GM23338 (cell line): ENCODE results near the gene CDH15. TPM values are rescaled to one million over a fixed set of nuclear protein-coding genes. Genes with fewer than 3 reads are reported as not detected.
A peak's percentile ranks its signal among the peaks of the same experiment; 100 is the strongest.
"Not testable (repeated sequence)": the region's sequence is repeated elsewhere in the genome, so short reads cannot be mapped to it uniquely, and the experiment has no call there.

ENCODE experiments used
- ATAC-seq: fragments of 200-7000 bp; cut with Tn5 transposase; 3 replicates; pipeline ENCODE4 v1.9.1; 2020
- DNase-seq: peaks from one replicate; pipeline ENCODE4 v3.0.0-alpha.2; 2015; ENCODE audit warnings: low spot score
- H2AFZ ChIP-seq: fragments of 200-600 bp; sonication (generic); 2 replicates; pipeline ENCODE4 v1.8.0; 2016; ENCODE audit warnings: antibody characterized with exemption, mild to moderate bottlenecking, moderate library complexity
- H3F3A ChIP-seq: fragments of 200-600 bp; sonication (generic); replicated peaks from 2 replicates; pipeline ENCODE4 v1.8.0; 2017; ENCODE audit warnings: antibody characterized with exemption, mixed run types, low read depth
- H3K27ac ChIP-seq: fragments of 200-600 bp; sonication (generic); 2 replicates; pipeline ENCODE4 v1.6.1; 2016; ENCODE audit warnings: low read depth
- H3K27me3 ChIP-seq: fragments of 200-600 bp; sonication (generic); 2 replicates; pipeline ENCODE4 v1.8.0; 2016; ENCODE audit warnings: mild to moderate bottlenecking, mixed run types, moderate library complexity; ENCODE audit not compliant: insufficient read depth
- H3K36me3 ChIP-seq: fragments of 200-600 bp; sonication (generic); 2 replicates; pipeline ENCODE4 v1.8.0; 2016; ENCODE audit warnings: mild to moderate bottlenecking; ENCODE audit not compliant: insufficient read depth
- H3K4me1 ChIP-seq: fragments of 200-600 bp; sonication (generic); 2 replicates; pipeline ENCODE4 v1.8.0; 2016; ENCODE audit warnings: mild to moderate bottlenecking, moderate library complexity; ENCODE audit not compliant: insufficient read depth
- H3K4me2 ChIP-seq: fragments of 200-600 bp; sonication (generic); 2 replicates; pipeline ENCODE4 v1.7.1; 2017; ENCODE audit warnings: mixed run types
- H3K4me3 ChIP-seq: fragments of 200-600 bp; sonication (generic); 2 replicates; pipeline ENCODE4 v1.6.1; 2016; ENCODE audit warnings: mixed run types
- H3K79me2 ChIP-seq: fragments of 200-600 bp; sonication (generic); replicated peaks from 2 replicates; pipeline ENCODE4 v1.8.0; 2017; ENCODE audit warnings: mild to moderate bottlenecking; ENCODE audit not compliant: insufficient read depth
- H3K9me2 ChIP-seq: fragments of 200-600 bp; sonication (generic); 2 replicates; pipeline ENCODE4 v1.8.0; 2017; ENCODE audit not compliant: insufficient read depth
- H4K20me1 ChIP-seq: fragments of 200-600 bp; sonication (generic); replicated peaks from 2 replicates; pipeline ENCODE4 v1.8.0; 2017; ENCODE audit warnings: mild to moderate bottlenecking; ENCODE audit not compliant: insufficient read depth
- H3K27ac Mint-ChIP-seq: 2 replicates; pipeline ENCODE4 v1.8.0; 2020; ENCODE audit warnings: inconsistent platforms, mild to moderate bottlenecking, moderate library complexity, mixed read lengths
- H3K27me3 Mint-ChIP-seq: 3 replicates; pipeline ENCODE4 v1.8.0; 2022; ENCODE audit warnings: low read depth, mild to moderate bottlenecking, moderate library complexity, mixed read lengths, inconsistent platforms; ENCODE audit not compliant: insufficient read depth, poor library complexity
- H3K36me3 Mint-ChIP-seq: 3 replicates; pipeline ENCODE4 v1.8.0; 2021; ENCODE audit warnings: low read depth, mild to moderate bottlenecking, inconsistent platforms, moderate library complexity, mixed read lengths
- H3K4me1 Mint-ChIP-seq: 3 replicates; pipeline ENCODE4 v1.8.0; 2020; ENCODE audit warnings: mild to moderate bottlenecking, inconsistent platforms, mixed read lengths
- H3K4me3 Mint-ChIP-seq: 3 replicates; pipeline ENCODE4 v1.8.0; 2021; ENCODE audit warnings: moderate library complexity, mild to moderate bottlenecking, inconsistent platforms, mixed read lengths
- H3K9me3 Mint-ChIP-seq: 3 replicates; pipeline ENCODE4 v1.8.0; 2020; ENCODE audit warnings: moderate library complexity, mild to moderate bottlenecking, inconsistent platforms, mixed read lengths
- EZH2 ChIP-seq: fragments of 200-600 bp; sonication (generic); IDR thresholded peaks from one replicate; pipeline ENCODE4 v1.8.0; 2017; ENCODE audit warnings: antibody characterized with exemption, mild to moderate bottlenecking, low read depth; ENCODE audit not compliant: unreplicated experiment
- EZH2phosphoT487 ChIP-seq: fragments of 200-600 bp; sonication (generic); IDR thresholded peaks from one replicate; pipeline ENCODE4 v1.8.1; 2018; ENCODE audit warnings: antibody characterized with exemption; ENCODE audit not compliant: unreplicated experiment
- JUNB ChIP-seq: IDR thresholded peaks from one replicate; pipeline ENCODE4 v1.6.1; 2016; ENCODE audit warnings: antibody characterized with exemption; ENCODE audit not compliant: unreplicated experiment
- POLR2AphosphoS5 ChIP-seq: IDR thresholded peaks from 2 replicates; pipeline ENCODE4 v1.6.1; 2016; ENCODE audit warnings: antibody characterized with exemption, low read depth
- ZNF331 ChIP-seq: fragments of 250-450 bp; sonication (Bioruptor Pico); IDR thresholded peaks from 2 replicates; pipeline ENCODE4 v1.5.0; 2020; ENCODE audit warnings: low read depth, mild to moderate bottlenecking, moderate library complexity
- polyA plus RNA-seq: library from polyadenylated mRNA; unstranded; fragments of >200 nt; fragmentation: Nextera tagmentation; extraction: Ambion mirVana; gene quantifications from 2 replicates; pipeline ENCODE4 v1.2.1, GENCODE V29; 2016
- total RNA-seq: library from RNA; depleted of rRNA; stranded (reverse); fragments of >200 nt; shearing (Covaris generic); gene quantifications from 2 replicates; pipeline ENCODE4 v1.2.3, GENCODE V29; 2014
- TF ChIP-seq, protein P1 (sequence below): fragments of 250-450 bp; sonication (Bioruptor Pico); IDR thresholded peaks from 2 replicates; pipeline ENCODE4 v1.5.0; 2020; ENCODE audit warnings: mild to moderate bottlenecking, moderate library complexity
- TF ChIP-seq, protein P2 (sequence below): IDR thresholded peaks from 2 replicates; pipeline ENCODE4 v1.6.1; 2016; ENCODE audit warnings: antibody characterized with exemption
- TF ChIP-seq, protein P3 (sequence below), 2 experiments: fragments of 200-600 bp in 1 of 2; sonication (generic) in 1 of 2; conservative IDR thresholded peaks; 2 replicates each; pipeline versions ENCODE4 v1.5.1 to v1.6.1; 2016 to 2017; ENCODE audit warnings: antibody characterized with exemption in 2 of 2, low read depth in 2 of 2, mild to moderate bottlenecking in 2 of 2, moderate library complexity in 1 of 2

CDH15 gene
- total and polyA plus RNA-seq, 2 experiments from 2014 or later: 0.61 to 1.0 TPM

DNA sequence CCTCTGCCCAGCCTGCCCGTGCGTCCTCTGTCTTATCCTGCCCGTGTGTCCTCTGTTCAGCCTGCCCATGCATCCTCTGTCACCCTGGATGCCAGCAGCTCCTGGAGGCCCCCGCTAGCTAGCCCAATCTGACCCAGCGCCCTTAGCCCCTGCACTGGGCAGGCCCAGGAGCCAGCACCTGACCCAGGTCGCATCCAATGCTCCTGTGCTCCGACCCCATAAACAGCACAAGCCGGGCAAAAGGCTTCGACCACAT, 13.1 kb downstream of the CDH15 start (continued):
- TF ChIP-seq, protein P1, sequence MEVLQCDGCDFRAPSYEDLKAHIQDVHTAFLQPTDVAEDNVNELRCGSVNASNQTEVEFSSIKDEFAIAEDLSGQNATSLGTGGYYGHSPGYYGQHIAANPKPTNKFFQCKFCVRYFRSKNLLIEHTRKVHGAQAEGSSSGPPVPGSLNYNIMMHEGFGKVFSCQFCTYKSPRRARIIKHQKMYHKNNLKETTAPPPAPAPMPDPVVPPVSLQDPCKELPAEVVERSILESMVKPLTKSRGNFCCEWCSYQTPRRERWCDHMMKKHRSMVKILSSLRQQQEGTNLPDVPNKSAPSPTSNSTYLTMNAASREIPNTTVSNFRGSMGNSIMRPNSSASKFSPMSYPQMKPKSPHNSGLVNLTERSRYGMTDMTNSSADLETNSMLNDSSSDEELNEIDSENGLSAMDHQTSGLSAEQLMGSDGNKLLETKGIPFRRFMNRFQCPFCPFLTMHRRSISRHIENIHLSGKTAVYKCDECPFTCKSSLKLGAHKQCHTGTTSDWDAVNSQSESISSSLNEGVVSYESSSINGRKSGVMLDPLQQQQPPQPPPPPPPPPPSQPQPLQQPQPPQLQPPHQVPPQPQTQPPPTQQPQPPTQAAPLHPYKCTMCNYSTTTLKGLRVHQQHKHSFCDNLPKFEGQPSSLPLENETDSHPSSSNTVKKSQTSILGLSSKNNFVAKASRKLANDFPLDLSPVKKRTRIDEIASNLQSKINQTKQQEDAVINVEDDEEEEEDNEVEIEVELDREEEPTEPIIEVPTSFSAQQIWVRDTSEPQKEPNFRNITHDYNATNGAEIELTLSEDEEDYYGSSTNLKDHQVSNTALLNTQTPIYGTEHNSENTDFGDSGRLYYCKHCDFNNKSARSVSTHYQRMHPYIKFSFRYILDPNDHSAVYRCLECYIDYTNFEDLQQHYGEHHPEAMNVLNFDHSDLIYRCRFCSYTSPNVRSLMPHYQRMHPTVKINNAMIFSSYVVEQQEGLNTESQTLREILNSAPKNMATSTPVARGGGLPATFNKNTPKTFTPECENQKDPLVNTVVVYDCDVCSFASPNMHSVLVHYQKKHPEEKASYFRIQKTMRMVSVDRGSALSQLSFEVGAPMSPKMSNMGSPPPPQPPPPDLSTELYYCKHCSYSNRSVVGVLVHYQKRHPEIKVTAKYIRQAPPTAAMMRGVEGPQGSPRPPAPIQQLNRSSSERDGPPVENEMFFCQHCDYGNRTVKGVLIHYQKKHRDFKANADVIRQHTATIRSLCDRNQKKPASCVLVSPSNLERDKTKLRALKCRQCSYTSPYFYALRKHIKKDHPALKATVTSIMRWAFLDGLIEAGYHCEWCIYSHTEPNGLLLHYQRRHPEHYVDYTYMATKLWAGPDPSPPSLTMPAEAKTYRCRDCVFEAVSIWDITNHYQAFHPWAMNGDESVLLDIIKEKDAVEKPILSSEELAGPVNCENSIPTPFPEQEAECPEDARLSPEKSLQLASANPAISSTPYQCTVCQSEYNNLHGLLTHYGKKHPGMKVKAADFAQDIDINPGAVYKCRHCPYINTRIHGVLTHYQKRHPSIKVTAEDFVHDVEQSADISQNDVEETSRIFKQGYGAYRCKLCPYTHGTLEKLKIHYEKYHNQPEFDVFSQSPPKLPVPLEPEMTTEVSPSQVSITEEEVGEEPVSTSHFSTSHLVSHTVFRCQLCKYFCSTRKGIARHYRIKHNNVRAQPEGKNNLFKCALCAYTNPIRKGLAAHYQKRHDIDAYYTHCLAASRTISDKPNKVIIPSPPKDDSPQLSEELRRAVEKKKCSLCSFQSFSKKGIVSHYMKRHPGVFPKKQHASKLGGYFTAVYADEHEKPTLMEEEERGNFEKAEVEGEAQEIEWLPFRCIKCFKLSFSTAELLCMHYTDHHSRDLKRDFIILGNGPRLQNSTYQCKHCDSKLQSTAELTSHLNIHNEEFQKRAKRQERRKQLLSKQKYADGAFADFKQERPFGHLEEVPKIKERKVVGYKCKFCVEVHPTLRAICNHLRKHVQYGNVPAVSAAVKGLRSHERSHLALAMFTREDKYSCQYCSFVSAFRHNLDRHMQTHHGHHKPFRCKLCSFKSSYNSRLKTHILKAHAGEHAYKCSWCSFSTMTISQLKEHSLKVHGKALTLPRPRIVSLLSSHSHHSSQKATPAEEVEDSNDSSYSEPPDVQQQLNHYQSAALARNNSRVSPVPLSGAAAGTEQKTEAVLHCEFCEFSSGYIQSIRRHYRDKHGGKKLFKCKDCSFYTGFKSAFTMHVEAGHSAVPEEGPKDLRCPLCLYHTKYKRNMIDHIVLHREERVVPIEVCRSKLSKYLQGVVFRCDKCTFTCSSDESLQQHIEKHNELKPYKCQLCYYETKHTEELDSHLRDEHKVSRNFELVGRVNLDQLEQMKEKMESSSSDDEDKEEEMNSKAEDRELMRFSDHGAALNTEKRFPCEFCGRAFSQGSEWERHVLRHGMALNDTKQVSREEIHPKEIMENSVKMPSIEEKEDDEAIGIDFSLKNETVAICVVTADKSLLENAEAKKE: no peak
- TF ChIP-seq POLR2AphosphoS5: no peak
- no peak for TF ChIP-seq EZH2phosphoT487
- TF ChIP-seq EZH2: no peak

DNA sequence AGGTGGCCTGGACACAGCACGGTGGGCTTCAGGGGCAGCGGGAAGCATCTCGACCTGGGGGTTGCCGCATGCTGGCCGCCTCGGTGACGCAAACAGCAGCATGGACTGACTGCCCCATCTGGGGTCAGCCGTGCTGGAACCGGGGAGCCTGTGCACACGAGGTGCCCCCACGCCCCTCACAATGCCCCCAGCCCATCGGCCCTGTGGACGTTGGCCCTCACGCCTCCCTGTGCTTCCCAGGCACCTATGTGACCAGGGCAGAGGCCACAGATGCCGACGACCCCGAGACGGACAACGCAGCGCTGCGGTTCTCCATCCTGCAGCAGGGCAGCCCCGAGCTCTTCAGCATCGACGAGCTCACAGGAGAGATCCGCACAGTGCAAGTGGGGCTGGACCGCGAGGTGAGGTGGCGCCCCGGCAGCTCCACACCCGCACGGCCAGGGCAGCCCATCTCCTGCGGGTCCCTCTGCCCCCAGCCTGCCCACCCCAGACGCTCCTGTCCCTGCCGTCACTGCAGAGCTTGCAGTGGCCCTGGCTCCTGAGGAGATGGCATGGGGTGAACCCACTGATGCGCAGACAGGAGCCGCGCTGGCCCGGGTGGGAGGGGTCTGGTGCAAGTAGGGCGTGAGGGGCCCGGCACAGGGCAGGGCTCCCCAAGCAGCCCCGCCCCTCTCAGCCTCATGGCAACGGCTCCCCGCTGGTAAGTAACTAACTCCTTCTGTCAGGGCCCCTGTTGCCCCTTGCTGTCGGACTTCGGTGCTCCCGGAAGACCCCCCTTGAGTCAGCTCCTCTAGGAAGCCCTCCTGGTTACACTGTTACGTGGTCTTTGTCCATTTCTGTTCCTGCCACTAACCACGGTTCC, 13.6 kb downstream of the CDH15 start:
- Histone ChIP-seq H3K27me3 (no peaks in the 10 kb centered on the region), H3F3A (no peaks in the 10 kb centered on the region), H3K9me2 (no peaks in the 10 kb centered on the region), H3K4me3 (no peak overlapping the region), H4K20me1 (no peaks in the 10 kb centered on the region), H3K27ac (no peak overlapping the region), H3K4me2 (no peak overlapping the region), H3K4me1 (no peaks in the 10 kb centered on the region), H3K79me2 (no peaks in the 10 kb centered on the region), H3K36me3 (no peaks in the 10 kb centered on the region), H2AFZ (no peak overlapping the region)
- H3K27ac Mint-ChIP-seq: no peak overlapping the region
- no peaks in the 10 kb centered on the region for H3K4me1 Mint-ChIP-seq
- TF ChIP-seq, protein P2, sequence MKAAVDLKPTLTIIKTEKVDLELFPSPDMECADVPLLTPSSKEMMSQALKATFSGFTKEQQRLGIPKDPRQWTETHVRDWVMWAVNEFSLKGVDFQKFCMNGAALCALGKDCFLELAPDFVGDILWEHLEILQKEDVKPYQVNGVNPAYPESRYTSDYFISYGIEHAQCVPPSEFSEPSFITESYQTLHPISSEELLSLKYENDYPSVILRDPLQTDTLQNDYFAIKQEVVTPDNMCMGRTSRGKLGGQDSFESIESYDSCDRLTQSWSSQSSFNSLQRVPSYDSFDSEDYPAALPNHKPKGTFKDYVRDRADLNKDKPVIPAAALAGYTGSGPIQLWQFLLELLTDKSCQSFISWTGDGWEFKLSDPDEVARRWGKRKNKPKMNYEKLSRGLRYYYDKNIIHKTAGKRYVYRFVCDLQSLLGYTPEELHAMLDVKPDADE: no peak
- TF ChIP-seq, protein P3, sequence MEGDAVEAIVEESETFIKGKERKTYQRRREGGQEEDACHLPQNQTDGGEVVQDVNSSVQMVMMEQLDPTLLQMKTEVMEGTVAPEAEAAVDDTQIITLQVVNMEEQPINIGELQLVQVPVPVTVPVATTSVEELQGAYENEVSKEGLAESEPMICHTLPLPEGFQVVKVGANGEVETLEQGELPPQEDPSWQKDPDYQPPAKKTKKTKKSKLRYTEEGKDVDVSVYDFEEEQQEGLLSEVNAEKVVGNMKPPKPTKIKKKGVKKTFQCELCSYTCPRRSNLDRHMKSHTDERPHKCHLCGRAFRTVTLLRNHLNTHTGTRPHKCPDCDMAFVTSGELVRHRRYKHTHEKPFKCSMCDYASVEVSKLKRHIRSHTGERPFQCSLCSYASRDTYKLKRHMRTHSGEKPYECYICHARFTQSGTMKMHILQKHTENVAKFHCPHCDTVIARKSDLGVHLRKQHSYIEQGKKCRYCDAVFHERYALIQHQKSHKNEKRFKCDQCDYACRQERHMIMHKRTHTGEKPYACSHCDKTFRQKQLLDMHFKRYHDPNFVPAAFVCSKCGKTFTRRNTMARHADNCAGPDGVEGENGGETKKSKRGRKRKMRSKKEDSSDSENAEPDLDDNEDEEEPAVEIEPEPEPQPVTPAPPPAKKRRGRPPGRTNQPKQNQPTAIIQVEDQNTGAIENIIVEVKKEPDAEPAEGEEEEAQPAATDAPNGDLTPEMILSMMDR (conservative IDR thresholded peaks at IDR 0.05; ENCODE audit: low read depth in 2 of 2): no peak
- TF ChIP-seq JUNB (no peak), EZH2phosphoT487 (no peak), ZNF331 (no peak)
- no peaks in the 10 kb centered on the region for H3K36me3 Mint-ChIP-seq
- peaks cover 7% of the 10 kb centered on the region for H3K27me3 Mint-ChIP-seq
- peaks cover 3% of the 10 kb centered on the region; the same call in 1 of the 3 replicates for H3K9me3 Mint-ChIP-seq
- H3K4me3 Mint-ChIP-seq: no peak overlapping the region
- ATAC-seq (peak; percentile 65), DNase-seq (peak; percentile 48)

DNA sequence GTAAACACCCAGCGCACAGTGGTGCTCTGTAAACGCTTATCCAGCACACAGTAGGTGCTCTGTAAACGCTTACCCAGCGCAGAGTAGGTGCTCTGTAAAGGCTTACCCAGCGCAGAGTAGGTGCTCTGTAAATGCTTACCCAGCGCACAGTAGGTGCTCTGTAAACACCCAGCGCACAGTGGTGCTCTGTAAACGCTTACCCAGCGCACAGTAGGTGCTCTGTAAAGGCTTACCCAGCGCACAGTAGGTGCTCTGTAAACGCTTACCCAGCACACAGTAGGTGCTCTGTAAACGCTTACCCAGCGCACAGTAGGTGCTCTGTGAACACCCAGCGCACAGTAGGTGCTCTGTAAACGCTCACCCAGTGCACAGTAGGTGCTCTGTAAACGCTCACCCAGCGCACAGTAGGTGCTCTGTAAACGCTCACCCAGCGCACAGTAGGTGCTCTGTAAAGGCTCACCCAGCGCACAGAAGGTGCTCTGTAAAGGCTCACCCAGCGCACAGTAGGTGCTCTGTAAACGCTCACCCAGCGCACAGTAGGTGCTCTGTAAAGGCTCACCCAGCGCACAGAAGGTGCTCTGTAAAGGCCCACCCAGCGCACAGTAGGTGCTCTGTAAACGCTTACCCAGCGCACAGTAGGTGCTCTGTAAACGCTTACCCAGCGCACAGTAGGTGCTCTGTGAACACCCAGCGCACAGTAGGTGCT, 14.5 kb downstream of the CDH15 start:
- not testable (repeated sequence) for H4K20me1 ChIP-seq, H3F3A ChIP-seq, H3K4me3 Mint-ChIP-seq, H3K4me3 ChIP-seq, H3K9me3 Mint-ChIP-seq, DNase-seq, H3K9me2 ChIP-seq, H3K27me3 ChIP-seq, H3K4me1 Mint-ChIP-seq, H3K27ac Mint-ChIP-seq, H3K4me1 ChIP-seq, H3K36me3 Mint-ChIP-seq, H3K27ac ChIP-seq, H2AFZ ChIP-seq, H3K79me2 ChIP-seq, H3K36me3 ChIP-seq, H3K4me2 ChIP-seq, ATAC-seq
- peaks cover 10% of the 10 kb centered on the region for H3K27me3 Mint-ChIP-seq
